SIG-M5 treated with dmso at 0.1 percent for 504 hours (cell line): ENCODE data around the gene DMC1.
"Not testable (repeated sequence)": the region's sequence is repeated elsewhere in the genome, so short reads cannot be mapped to it uniquely, and the experiment has no call there.

Experiments used
- DNase-seq: peaks from one replicate; lab custom pipeline; 2025; ENCODE audit not compliant: unreplicated experiment; lab: John Stamatoyannopoulos, UW

DMC1 gene

DNA sequence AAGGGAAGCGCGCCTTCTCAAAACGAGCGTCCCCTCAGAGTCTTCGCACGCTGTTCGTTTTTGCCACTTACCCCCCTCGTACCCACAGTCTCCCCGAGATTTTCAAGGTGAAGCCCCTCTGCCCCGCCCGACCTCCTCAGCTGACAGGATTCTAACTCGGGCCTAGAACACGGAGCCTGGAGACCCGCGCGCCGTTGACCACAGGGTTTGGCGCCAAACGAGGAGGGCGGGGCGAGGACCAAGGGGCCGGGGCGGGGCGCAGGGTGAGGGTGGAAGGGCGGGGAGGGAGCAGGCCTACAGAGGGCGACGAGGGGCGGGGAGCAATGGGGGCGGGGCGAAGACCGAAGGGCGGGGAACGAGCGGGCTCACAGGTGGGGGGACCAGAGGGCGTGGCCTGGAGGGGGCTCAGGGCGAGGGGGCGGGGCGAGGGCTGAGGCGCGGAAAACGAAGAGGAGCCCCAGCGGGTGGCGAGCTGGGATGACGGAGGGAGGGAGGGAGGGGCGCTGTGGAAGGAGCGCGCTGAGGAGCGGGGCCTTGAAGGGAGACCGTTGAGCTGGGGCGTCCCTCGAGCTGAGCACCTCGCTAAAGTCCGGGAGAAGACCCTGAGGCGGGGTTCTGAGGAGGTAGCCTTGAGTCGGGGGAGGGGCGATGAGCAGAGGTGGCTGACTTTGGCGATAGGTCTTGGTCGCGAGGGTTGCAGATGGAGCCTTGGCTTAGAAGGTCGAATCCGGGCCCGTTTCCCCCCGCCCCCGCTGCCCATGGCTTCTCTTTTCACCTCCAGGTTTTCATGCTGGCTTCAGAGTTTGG lies at the start of gene DMC1:
Gene DMC1, minus strand, starts transcription at position 212 of the 807 bp plus-strand sequence. CDS start 1,927 bp downstream, outside the sequence.
- DNase-seq = peak; percentile 84

- no peak for DNase-seq
Measured at GRCh38 chr22:38618682-38619081, 48.7 kb upstream of the DMC1 start.

DNA sequence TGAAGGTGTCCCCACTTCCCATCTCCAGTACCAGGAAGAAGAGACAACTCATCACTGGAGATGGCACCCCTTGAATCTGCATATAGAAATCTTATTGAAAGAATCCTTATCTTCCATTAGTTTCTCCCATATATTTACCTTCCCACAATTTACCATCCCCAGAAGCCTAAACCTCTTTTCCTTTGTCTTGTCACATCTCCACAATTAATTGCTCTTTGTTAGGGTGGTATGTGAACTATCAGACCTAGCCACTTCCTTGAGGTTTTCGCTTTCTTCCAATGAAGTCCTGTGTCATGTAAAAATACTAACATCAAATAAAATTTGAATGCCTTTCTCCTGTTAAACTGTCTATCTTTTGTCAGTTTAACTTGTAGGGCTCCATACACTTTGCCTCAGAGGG lies 48.3 kb upstream of the DMC1 start:
- no peak for DNase-seq

DNA sequence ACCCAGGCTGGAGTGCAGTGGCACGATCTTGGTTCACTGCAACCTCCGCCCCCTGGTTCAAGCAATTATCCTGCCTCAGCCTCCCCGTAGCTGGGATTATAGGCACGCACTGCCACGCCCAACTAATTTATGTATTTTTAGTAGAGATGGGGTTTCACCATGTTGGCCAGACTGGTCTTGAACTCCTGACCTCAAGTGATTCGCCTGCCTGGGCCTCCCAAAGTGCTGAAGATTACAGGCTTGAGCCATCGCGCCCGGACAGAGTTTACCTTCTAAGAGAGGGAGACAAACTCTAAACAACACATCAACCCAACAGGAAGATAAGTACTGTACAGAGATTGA lies 45.1 kb upstream of the DMC1 start:
- DNase-seq = not testable (repeated sequence)

- no peak for DNase-seq
Measured at GRCh38 chr22:38614332-38615063, 44.5 kb upstream of the DMC1 start.

- no peak for DNase-seq
Measured at GRCh38 chr22:38613588-38613987, 43.6 kb upstream of the DMC1 start.

- no peak for DNase-seq
Measured at GRCh38 chr22:38612217-38613006, 42.4 kb upstream of the DMC1 start.

GRCh38 chr22:38611559-38611958 lies 41.6 kb upstream of the DMC1 start:
- DNase-seq = no peak

GRCh38 chr22:38610234-38610633 lies 40.3 kb upstream of the DMC1 start:
- no peak for DNase-seq

DNA sequence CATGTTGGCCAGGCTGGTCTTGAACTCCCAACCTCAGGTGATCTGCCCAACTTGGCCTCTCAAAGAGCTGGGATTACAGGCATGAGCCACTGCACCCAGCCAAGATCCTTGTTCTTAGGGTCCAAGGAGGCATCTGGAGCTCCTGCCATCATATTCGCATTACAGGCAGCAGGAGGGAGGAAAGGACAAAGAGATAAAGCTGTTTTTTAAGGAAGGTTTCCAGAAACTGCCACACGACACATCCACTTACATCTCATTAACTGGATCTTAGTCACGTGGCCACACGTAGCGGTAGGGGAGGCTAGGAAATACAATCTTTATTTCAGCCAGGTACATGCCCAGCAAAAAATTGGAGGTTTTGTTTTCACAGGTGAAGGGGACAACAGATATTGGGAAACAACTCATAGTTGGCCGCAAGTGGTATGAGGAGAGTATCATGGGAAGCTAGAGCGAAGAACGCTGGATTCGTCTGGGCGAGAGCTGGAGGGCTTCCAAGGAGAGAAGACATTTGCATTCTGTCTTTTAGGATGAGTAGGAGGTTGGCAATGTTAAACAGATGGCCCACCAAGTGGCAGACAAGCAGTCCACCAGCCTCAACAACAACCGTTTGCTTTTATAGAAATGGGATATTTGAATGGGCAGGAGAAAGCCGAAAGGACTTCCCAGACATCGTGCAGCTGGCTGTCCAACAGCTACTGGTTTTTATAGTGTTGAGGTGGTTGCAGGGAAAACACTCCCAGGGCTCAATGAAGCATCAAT lies 39.2 kb upstream of the DMC1 start:
- DNase-seq = no peak

- no peak for DNase-seq
Measured at GRCh38 chr22:38607680-38608079, 37.7 kb upstream of the DMC1 start.

DNA sequence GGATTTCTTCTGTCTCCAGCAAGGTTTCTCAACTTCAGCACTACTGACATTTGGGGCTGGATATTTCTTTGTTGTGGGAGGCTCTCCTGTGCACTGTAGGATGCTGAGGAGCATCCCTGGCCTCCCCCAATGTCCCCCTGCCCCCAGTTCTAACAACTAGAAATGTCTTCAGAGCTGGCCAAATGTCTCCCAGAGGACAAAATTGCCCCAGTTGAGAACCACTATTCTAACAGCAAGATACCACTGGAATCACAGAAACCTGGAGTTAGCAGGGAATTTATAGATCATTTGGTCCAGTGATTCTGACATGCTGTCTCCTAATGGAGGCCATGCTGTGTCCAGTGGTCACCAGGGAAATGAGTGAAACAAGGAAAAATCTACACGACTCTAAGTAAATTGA lies 32.2 kb upstream of the DMC1 start:
- no peak for DNase-seq

GRCh38 chr22:38601221-38601764 lies 31.3 kb upstream of the DMC1 start:
- no peak for DNase-seq

GRCh38 chr22:38599466-38599865 lies 29.5 kb upstream of the DMC1 start:
- DNase-seq = no peak

DNA sequence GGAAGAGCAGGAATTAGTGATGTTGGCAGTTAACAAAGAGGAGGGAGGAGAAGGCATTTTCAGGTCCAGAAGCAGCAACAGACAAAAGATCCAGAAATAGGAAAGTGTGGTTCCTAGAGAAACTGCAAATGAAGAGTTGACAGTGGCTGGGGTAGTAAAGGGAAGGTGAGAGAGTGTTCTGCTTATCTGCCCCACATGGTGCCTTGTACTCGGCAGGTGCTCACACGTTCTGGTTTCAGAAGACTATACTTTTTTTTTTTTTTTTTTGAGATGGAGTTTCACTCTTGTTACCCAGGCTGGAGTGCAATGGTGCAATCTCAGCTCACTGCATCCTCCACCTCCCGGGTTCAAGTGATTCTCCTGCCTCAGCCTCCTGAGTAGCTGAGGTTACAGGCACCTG lies 12.9 kb upstream of the DMC1 start:
- not testable (repeated sequence) for DNase-seq

DNA sequence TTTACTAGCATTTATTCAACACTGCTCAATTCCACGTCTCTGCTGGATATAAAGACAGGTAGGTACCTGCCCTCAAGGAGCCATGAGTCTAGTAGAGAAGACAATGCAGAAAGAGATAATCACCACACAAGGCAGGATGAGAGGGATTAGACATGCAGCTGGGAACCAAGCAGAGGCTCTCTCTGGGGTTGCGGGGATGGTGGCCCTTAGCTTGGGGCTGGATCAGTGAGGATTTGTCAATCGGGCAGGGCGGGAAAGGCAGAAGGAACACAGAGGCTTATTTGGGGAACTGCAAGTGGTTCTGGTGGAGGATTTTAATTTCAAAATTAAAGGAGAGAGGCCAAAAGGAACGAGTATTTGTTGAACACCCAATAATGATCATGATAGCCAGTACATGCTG lies 8.5 kb upstream of the DMC1 start:
- no peak for DNase-seq

GRCh38 chr22:38572065-38572464 lies 2.1 kb upstream of the DMC1 start:
- DNase-seq = peak; percentile 51

DNA sequence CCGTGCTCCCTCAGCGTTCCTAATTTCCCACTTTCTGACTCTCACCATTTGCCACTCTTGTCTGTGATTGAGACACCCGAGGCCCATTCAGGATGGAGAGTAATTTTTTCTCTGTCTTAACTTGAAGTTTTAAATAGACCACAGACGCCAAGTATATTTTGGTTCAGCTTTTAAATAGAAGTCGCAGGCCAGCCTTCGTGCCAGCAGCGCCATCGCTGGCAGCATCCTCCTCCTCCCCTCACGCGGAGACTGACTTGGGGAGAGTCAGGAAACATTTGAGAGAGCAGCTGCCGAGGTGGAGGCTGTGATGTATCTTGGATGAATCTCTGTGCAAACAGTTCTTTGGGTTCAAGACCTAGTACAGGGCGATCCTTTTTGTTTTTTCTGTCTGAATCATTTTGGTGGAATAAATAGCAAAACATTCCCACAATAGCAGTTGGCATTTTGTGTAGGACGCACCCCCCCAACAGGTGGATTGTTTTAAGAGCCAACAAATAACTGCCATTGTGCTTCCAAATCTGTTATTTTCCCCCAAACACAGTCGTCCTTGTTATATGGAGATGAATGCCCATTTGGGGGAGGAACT lies 889 bp upstream of the DMC1 start:
- no peak for DNase-seq

DNA sequence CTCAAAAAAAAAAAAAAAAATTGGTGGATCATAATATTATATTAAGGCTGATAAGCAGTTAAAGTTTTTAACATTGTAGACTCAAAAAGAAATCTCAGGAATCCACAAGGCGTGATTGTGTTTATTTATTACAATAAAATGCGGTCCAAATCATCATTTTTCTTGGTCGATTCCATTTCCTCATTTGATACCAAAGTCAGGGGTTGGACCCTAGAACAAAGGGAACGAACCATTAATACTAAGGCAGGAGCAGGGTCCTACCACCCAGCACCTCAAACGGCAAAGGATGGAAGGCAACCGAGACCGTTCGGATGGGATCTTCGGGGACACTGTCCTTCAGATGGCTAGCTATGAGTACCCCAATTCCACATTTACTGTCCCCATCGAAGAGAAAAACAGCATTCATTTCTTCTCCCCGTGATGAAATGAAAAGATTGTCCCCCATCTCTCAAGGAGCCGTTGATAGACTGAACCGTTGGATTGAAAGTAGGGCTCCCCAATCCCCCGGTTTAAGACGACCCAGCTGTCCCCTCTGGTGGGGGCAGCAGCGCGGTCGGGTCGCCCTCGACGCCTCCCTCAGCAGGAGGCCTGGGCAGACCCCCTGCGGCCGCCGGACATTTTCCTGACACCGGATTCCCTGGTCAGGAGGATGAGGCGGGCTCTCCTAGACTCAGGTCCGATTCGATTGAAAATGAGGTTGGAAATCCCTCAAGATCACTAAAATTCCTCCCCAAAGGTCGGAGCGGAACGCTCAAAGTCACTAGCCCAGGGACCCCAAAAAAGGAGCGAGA lies 607 bp downstream of the DMC1 start:
- DNase-seq = no peak
